ENCODE results near the gene CASP5. TPM values are rescaled to one million over a fixed set of nuclear protein-coding genes. Genes with fewer than 3 reads are reported as not detected.

CASP5 gene
- total RNA-seq, 4 donors from 2014 or later: 0.30 TPM; not detected in 3

- TF ChIP-seq EP300 (IDR thresholded peaks at IDR 0.05) (no peak), CTCF (IDR thresholded peaks at IDR 0.05) (no peak)
- DNase-seq (ENCODE audit: low spot score in 2 of 2): no peak
- H3K27ac ChIP-seq: no peak overlapping the region
Measured at GRCh38 chr11:104970756-104971155, 52.2 kb downstream of the CASP5 start.

GRCh38 chr11:104968856-104969776, 53.9 kb downstream of the CASP5 start:
- peak in 1 of 2 donors; percentile 7 for DNase-seq (ENCODE audit: low spot score in 2 of 2)
- TF ChIP-seq POLR2A (IDR thresholded peaks at IDR 0.05) (no peak), EP300 (IDR thresholded peaks at IDR 0.05) (no peak), CTCF (IDR thresholded peaks at IDR 0.05) (no peak)

More at GRCh38 chr11:104970756-104971155, 52.2 kb downstream of the CASP5 start:
- no peaks in the 10 kb centered on the region for H3K27me3 ChIP-seq
- H3K9me3 ChIP-seq: peaks cover 0 to 12% (median 0%) of the 10 kb centered on the region in 4 donors
- H3K4me1 ChIP-seq: peaks cover 0 to 16% (median 11%) of the 10 kb centered on the region in 4 donors
- no peak overlapping the region for H3K4me3 ChIP-seq
- no peaks in the 10 kb centered on the region for H3K36me3 ChIP-seq

GRCh38 chr11:104968355-104968855, 54.6 kb downstream of the CASP5 start, which contains the start of gene CASP4:
CASP4 (minus strand) TSS chr11:104968574; CDS start chr11:104968525, 49 bp downstream.
- Histone ChIP-seq H3K4me1 (peaks cover 0 to 29% (median 12%) of the 10 kb centered on the region in 4 donors), H3K9me3 (peaks cover 0 to 17% (median 0%) of the 10 kb centered on the region in 4 donors), H3K4me3 (peak within 1 kb of the TSS; percentile 36 to 61 (median 48)), H3K27me3 (no peaks in the 10 kb centered on the region), H3K27ac (peak within 1 kb of the TSS; percentile 77 to 91 (median 81)), H3K36me3 (peaks cover 0 to 6% (median 0%) of the 10 kb centered on the region in 3 donors)
- TF ChIP-seq EP300 (IDR thresholded peaks at IDR 0.05) (peak; percentile 75 to 90), POLR2A (IDR thresholded peaks at IDR 0.05) (peak; percentile 22 to 46), CTCF (IDR thresholded peaks at IDR 0.05) (no peak)
- peak in 1 of 2 donors; percentile 54 for DNase-seq (ENCODE audit: low spot score in 2 of 2)
- 1 to 5% methylated on average over 4 of the region's 4 CpGs for WGBS, 2 donors

More at GRCh38 chr11:104968856-104969776, 53.9 kb downstream of the CASP5 start:
- Histone ChIP-seq H3K4me3 (peak overlapping the region; percentile 36 to 61 (median 48)), H3K36me3 (peaks cover 0 to 5% (median 0%) of the 10 kb centered on the region in 3 donors), H3K27ac (peak overlapping the region; percentile 77 to 91 (median 81)), H3K9me3 (peaks cover 0 to 16% (median 0%) of the 10 kb centered on the region in 4 donors), H3K27me3 (no peaks in the 10 kb centered on the region), H3K4me1 (peaks cover 0 to 24% (median 12%) of the 10 kb centered on the region in 4 donors)
- WGBS, 2 donors: 59 to 65% methylated on average over 13 to 15 of the region's 16 CpGs

- Histone ChIP-seq H3K36me3 (peaks cover 0 to 6% (median 0%) of the 10 kb centered on the region in 3 donors), H3K4me1 (peaks cover 0 to 36% (median 12%) of the 10 kb centered on the region in 4 donors), H3K4me3 (peak overlapping the region; percentile 36 to 61 (median 48)), H3K27ac (peak overlapping the region; percentile 77 to 91 (median 81)), H3K27me3 (no peaks in the 10 kb centered on the region), H3K9me3 (peaks cover 0 to 11% (median 0%) of the 10 kb centered on the region in 4 donors)
- WGBS, 2 donors: 18 to 23% methylated on average over 11 of the region's 11 CpGs
- no peak for DNase-seq (ENCODE audit: low spot score in 2 of 2)
- TF ChIP-seq EP300 (IDR thresholded peaks at IDR 0.05): no peak
- TF ChIP-seq CTCF (IDR thresholded peaks at IDR 0.05): no peak
- TF ChIP-seq POLR2A (IDR thresholded peaks at IDR 0.05): no peak
Measured at GRCh38 chr11:104967534-104968354, 55.2 kb downstream of the CASP5 start.

Measured in tibial nerve (tissue), 4 donors.